ENCODE measurements around the gene TNFRSF25. TPM values are rescaled to one million over a fixed set of nuclear protein-coding genes. Genes with fewer than 3 reads are reported as not detected.

The TNFRSF25 gene
- total and polyA plus RNA-seq, 2 of the 8 experiments (the other 6 are each of a cell fraction or from before 2014, with no cell fraction given): 10.7 to 19.5 TPM

DNA sequence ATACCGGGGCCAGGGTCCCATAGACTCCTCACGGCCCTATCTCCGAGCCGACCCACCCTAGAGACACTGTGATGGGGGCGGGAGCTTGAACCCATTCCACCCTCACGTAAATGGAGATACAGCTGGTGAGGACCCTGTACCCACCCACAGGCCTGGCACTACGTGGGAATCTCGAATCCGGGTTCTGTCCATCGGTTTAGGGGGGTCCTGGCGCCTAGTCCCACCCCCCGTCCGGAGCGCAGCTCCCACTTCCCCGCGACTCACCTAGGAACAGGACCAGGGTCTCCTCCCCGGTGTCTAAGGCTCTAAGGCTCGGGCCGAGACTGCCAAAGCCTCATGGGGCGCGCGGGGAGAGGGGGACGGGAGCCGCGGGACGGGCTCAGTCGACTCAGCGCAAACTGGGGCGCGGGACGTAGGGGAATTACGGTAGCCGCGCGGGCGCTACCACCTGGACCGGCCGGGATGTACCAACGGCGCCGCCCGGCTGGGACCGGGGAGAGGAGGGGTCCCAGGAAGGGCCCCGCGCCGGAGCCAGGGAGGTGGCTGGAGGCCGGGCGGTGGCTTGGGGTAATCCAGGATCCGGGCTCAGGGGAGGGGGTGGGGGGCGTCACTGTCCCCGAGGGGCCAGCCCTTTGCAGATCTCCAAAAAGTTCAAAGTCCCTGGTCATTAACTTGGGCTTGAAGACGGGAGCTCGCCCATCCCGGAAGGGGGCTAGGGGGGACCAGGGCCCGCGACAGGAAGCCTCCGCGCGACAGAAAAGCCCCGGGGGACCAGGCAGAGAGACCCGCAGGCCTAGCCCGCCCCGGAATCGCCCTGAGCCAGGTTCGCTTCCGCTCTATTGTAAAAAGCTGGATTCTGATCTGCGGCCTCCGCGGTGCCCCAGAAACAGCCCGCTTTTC, 24.5 kb upstream of the TNFRSF25 start:
- Histone ChIP-seq H4K91ac (replicated peaks; ENCODE audit: insufficient read length, low read length) (peak overlapping the region; percentile 88), H2AK5ac (ENCODE audit: low read depth, low read length) (no peak overlapping the region), H2BK12ac (ENCODE audit: low read depth, low read length) (no peak overlapping the region), H4K20me1 (replicated peaks in 1 of 2; ENCODE audit: control insufficient read depth in 1 of 2, insufficient read depth in 2 of 2, low read length in 2 of 2) (peaks cover 2 to 3% of the 10 kb centered on the region in 2 experiments), H3K36me3 (ENCODE audit: control insufficient read depth in 2 of 4, insufficient read depth in 4 of 4, low read length in 3 of 4) (no peaks in the 10 kb centered on the region), H4K5ac (ENCODE audit: insufficient read length, low read depth, low read length) (peak overlapping the region; percentile 75), H3K27ac (ENCODE audit: low read depth, low read length) (no peak overlapping the region), H3K4me2 (ENCODE audit: insufficient read depth in 1 of 2, low read depth in 2 of 2, low read length in 2 of 2) (peak overlapping the region; percentile 80 to 92), H3K79me1 (ENCODE audit: low read depth, low read length) (no peaks in the 10 kb centered on the region; the same call in 1 of the 2 replicates), H2BK15ac (ENCODE audit: low read length) (peak overlapping the region; percentile 61; the same call in 1 of the 2 replicates), H3K4me3 (ENCODE audit: extremely low read depth in 1 of 4, insufficient read depth in 2 of 4, low read depth in 3 of 4, low read length in 4 of 4) (peak overlapping the region; percentile 45 to 80 (median 68)), H4K8ac (ENCODE audit: extremely low read depth, insufficient read depth, low read length) (peak overlapping the region; percentile 80), H3K56ac (replicated peaks; ENCODE audit: insufficient read length, low read depth, low read length) (peak overlapping the region; percentile 87), H3K9me3 (ENCODE audit: insufficient read depth in 2 of 2, low read depth in 1 of 2, low read length in 1 of 2) (no peaks in the 10 kb centered on the region), H3K9ac (replicated peaks in 1 of 4; ENCODE audit: extremely low read depth in 1 of 4, low read depth in 3 of 4, low read length in 3 of 4) (peak overlapping the region in 1 of 4 experiments; percentile 34; a peak in 2 of 7 replicates), H3K23ac (ENCODE audit: insufficient read length) (no peak overlapping the region), H2BK20ac (ENCODE audit: low read length) (no peak overlapping the region), H3K18ac (ENCODE audit: extremely low read depth, low read length) (peak overlapping the region; percentile 90), H3K14ac (ENCODE audit: insufficient read length) (no peak overlapping the region), H3K4ac (replicated peaks; ENCODE audit: insufficient read length, low read depth, low read length) (peak overlapping the region; percentile 51), H3K27me3 (replicated peaks in 1 of 4; ENCODE audit: control insufficient read depth in 3 of 4, extremely low read depth in 1 of 4, insufficient read depth in 3 of 4, low read length in 3 of 4) (no peaks in the 10 kb centered on the region; a peak in 2 of 7 replicates), H3K4me1 (replicated peaks in 1 of 4; ENCODE audit: control insufficient read depth in 3 of 4, insufficient read depth in 4 of 4, low read length in 3 of 4) (peaks cover 0 to 28% (median 14%) of the 10 kb centered on the region in 4 experiments; a peak in 6 of 7 replicates), H2BK120ac (replicated peaks; ENCODE audit: low read depth, low read length) (peak overlapping the region; percentile 82), H3K79me2 (ENCODE audit: control insufficient read depth in 1 of 2, insufficient read depth in 2 of 2, low read length in 2 of 2) (no peaks in the 10 kb centered on the region), H3K23me2 (ENCODE audit: low read depth, low read length) (peaks cover 13% of the 10 kb centered on the region; the same call in 1 of the 2 replicates), H2BK5ac (ENCODE audit: low read depth, low read length) (peak overlapping the region; percentile 60; the same call in 1 of the 2 replicates), H2AFZ (ENCODE audit: low read length) (peak overlapping the region; percentile 7; the same call in 1 of the 2 replicates)
- ChIA-PET CTCF (ENCODE audit: partially characterized antibody) (interaction anchor here (0.6 to 12.0 kb wide), 22 partner anchors 8 to 146 kb away, joined by 3 to 168 read pairs (median 4); partner anchors contain the start of gene NOL9), POLR2A (ENCODE audit: partially characterized antibody) (interaction anchor here (0.6 to 1.6 kb wide), 12 partner anchors 12 to 245 kb away, joined by 3 to 8 read pairs (median 3); no protein-coding TSS in a partner anchor)
- 2% methylated on average over 36 of the region's 70 CpGs; no CpG with 5 or more reads in 1 of the 2 experiments for WGBS, 2 experiments (ENCODE audit: extremely low coverage in 1 of 2, insufficient coverage in 1 of 2, insufficient read length in 1 of 2, insufficient replicate concordance in 2 of 2, low coverage in 1 of 2, low lambda C conversion rate in 2 of 2, missing lambda C conversion rate in 1 of 2)
- DNase-seq (ENCODE audit: low read depth in 1 of 2, low spot score in 2 of 2) (peak in 1 of 2 experiments; percentile 90), FAIRE-seq (no peak)
- 0 out of 2 replicates have a peak, but pooled peaks have one; percentile 57 for TF ChIP-seq TCF12 (IDR thresholded peaks at IDR 0.05; ENCODE audit: low read depth, low read length)
- peak; percentile 91 for TF ChIP-seq MAFK (IDR thresholded peaks at IDR 0.05; ENCODE audit: low read depth, low read length)
- TF ChIP-seq CHD1 (IDR thresholded peaks at IDR 0.05; ENCODE audit: low read depth, low read length): peak; percentile 55; the same call in 1 of the 2 replicates
- no peak for TF ChIP-seq RNF2 (IDR thresholded peaks at IDR 0.05; ENCODE audit: borderline replicate concordance, low read depth, low read length, missing control alignments, poor library complexity, severe bottlenecking)
- peak; percentile 77 for TF ChIP-seq JUND (IDR thresholded peaks at IDR 0.05; ENCODE audit: low read length)
- TF ChIP-seq EGR1 (IDR thresholded peaks at IDR 0.05; ENCODE audit: borderline replicate concordance, low read depth, low read length): no peak
- TF ChIP-seq ASH2L (IDR thresholded peaks at IDR 0.05; ENCODE audit: low read length): no peak
- TF ChIP-seq HDAC6 (IDR thresholded peaks at IDR 0.05; ENCODE audit: low read depth, low read length): no peak
- peak; percentile 34 for TF ChIP-seq PHF8 (conservative IDR thresholded peaks at IDR 0.05; ENCODE audit: low read depth, low read length)
- peak in 1 of 2 experiments; percentile 97; a peak in 1 of 3 replicates for TF ChIP-seq EP300 (IDR thresholded peaks at IDR 0.05; ENCODE audit: borderline replicate concordance in 1 of 2, low read depth in 2 of 2, low read length in 2 of 2)

Measured in H1 (cell line).